ENCODE data around the gene TRIM13.
"Not testable (repeated sequence)": the region's sequence is repeated elsewhere in the genome, so short reads cannot be mapped to it uniquely, and the experiment has no call there.

Gene TRIM13

DNA sequence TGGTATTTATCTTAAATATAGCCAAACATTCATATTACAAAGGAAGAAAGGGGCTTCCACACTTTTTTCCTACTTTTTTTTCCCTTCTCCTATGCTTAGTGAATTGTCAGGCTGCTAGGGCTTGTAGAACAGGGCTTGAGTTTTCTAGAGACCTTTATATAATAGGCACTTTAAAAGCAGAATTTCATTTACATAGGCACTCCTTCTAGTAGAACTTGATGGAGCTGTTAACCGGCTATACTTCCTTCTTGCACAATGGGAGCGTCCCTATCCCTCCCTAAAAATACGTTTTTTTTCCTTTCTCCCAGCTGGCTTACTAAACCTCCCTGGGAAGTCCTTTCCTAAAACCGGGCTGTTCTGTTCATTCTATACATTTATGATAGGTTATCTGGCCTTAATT is 1.1 kb downstream of the TRIM13 start:
- no peak for DNase-seq (ENCODE audit: low read depth, low spot score)

DNA sequence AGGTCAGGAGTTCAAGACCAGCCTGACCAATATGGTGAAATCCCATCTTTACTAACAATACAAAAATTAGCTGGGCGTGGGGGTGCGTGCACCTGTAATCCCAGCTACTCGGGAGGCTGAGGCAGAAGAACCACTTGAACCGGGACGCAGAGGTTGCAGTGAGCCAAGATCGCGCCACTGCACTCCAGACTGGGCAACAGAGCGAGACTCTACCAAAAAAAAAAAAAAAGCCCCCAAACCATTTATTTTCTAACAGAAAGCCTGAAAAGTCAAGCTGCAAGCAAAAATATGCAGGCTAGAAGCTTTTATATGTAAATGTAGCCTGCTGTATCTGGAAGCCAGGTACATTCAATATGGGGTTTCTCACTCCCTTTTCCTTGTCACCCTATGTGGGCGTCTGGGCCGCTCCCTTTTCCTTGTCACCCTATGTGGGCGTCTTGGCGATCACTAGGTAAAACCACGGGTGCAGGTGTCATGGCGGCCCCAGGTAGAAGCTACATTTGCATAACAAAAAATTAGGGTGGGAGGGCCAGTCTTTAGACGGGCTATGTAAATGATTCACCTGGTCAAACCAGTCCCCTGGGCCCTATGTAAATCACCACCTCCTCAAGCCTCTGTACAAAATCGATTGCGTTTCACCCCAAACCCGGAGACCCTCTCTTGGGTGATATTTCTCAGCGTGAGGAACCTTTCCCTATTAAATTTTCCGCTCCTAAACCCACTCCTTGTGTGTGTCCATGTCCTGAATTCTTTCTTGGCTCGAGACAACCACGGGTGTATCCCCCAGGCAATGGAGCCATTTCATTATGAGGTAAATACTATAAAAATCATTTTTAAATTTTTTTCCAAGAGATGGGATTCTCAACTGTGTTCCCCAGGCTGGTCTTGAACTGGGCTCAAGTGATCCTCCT is 2.1 kb downstream of the TRIM13 start:
- DNase-seq (ENCODE audit: low read depth, low spot score): no peak

DNA sequence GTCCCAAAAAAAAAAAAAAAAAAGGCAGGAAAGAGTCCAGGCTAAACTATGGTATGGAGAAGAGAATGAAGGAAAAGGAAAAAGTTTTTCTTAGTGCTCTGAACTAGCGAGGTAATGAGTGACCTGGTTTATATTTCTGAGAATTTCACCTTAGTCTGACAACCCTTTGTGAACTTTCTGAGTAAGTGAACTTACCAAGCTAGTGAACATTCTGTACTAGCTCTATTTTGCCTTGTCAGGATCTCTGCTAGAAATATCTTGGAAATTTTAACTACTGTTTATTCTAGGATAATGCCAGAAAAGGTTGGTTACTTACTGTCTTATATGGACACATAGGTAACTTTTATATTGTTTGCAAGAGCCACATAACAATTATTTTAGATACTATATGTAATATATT is 4.4 kb downstream of the TRIM13 start:
- DNase-seq (ENCODE audit: low read depth, low spot score): no peak

DNA sequence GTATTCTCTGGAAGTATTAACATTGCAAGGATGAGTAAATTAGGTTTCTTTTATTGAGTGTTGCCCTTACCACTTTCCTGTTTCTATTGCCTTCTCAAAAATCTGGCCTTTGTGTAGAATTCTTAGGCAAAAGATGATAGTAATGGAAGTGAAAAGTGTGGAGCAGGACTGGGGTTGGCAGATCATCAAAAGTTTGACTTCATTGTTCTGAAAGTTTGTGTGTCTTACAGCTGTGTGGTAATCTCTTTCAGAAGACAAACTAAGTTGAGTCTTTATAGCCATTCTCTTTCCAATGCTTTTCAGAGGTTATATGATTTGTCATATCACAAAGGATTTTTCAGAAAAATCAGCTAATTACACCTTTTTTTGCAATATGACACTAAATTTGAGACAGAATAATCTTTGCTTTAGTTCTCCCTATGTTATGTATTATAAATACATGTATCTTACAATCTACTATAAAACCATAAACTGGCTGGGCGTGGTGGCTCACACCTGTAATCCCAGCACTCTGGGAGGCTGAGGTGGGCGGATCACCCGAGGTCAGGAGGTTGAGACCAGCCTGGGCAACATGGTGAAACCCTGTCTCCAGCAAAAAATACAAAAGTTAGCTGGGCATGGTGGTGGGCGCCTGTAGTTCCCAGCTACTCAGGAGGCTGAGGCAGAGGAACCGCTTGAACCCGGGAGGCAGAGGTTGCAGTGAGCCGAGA is 9.7 kb downstream of the TRIM13 start:
- DNase-seq (ENCODE audit: low read depth, low spot score): no peak

DNA sequence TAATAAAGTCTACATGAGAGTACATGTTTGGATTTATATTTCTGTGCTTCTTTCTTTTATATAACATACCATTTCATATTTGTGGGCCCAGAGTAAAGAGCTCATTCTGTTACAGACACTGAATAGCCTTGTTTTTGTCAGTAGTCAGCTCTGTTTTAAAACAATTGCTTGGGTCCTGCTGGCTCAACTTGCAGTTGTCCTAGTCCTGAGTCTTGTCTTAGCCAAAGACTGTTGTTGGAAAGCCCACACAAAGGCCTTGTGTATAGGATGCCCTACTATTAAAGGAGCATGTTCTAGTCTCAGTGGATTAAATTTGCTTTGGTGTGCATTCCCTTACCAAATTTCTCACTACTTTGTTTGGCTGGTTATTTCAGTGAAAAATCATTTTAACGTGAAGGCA is 14.6 kb downstream of the TRIM13 start:
- DNase-seq (ENCODE audit: low read depth, low spot score): no peak

DNA sequence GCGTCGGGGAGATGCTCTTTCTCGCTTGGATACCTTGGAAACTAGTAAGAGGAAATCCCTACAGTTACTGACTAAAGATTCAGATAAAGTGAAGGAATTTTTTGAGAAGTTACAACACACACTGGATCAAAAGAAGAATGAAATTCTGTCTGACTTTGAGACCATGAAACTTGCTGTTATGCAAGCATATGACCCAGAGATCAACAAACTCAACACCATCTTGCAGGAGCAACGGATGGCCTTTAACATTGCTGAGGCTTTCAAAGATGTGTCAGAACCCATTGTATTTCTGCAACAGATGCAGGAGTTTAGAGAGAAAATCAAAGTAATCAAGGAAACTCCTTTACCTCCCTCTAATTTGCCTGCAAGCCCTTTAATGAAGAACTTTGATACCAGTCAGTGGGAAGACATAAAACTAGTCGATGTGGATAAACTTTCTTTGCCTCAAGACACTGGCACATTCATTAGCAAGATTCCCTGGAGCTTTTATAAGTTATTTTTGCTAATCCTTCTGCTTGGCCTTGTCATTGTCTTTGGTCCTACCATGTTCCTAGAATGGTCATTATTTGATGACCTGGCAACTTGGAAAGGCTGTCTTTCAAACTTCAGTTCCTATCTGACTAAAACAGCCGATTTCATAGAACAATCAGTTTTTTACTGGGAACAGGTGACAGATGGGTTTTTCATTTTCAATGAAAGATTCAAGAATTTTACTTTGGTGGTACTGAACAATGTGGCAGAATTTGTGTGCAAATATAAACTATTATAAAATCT is 15.7 kb downstream of the TRIM13 start:
- DNase-seq (ENCODE audit: low read depth, low spot score): no peak

DNA sequence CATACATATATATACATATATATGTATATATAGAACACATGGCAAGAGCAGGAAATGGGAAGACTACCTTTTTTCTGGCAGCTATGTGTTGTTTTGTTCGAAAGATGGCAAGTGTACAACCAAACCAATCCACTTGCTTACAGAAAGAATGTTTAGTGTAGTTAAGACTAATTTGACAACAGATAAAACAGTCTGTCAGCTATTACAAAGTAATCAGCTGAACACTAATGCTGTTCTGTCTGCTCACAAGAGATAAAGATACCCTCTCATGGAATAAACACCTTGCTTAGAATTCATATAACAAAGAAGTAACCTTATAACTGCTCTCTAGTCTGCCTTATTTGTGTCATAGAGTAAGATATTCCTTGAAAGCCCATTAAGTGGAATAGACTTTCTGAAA is 17.5 kb downstream of the TRIM13 start:
- no peak for DNase-seq (ENCODE audit: low read depth, low spot score)

DNA sequence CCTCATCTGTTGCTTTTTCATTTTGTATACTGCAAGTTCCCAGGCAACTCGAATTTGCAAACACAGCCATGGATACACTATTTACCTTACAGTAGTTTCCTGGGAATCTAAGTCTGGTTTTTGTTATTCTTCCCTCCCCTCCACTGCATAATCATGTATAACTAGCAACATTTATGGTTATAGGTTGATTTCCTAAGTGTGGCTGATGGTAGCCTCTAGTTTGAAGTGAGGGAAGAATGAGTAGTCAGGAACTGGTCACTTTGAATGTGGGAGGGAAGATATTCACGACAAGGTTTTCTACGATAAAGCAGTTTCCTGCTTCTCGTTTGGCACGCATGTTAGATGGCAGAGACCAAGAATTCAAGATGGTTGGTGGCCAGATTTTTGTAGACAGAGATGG is 18.4 kb downstream of the TRIM13 start, which contains the start of gene KCNRG:
Gene KCNRG, plus strand, starts transcription at position 187 of the 400 bp plus-strand sequence. Its CDS starts 50 bp downstream, at position 237.
- no peak for DNase-seq (ENCODE audit: low read depth, low spot score)

DNA sequence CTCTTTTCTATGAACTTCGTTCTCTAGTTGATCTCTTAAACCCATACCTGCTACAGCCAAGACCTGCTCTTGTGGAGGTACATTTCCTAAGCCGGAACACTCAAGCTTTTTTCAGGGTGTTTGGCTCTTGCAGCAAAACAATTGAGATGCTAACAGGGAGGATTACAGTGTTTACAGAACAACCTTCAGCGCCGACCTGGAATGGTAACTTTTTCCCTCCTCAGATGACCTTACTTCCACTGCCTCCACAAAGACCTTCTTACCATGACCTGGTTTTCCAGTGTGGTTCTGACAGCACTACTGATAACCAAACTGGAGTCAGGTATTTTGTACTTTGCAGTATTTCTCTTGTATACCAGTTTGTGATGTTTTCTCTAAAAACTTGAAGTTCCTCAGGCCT is 18.9 kb downstream of the TRIM13 start:
- DNase-seq (ENCODE audit: low read depth, low spot score): no peak

DNA sequence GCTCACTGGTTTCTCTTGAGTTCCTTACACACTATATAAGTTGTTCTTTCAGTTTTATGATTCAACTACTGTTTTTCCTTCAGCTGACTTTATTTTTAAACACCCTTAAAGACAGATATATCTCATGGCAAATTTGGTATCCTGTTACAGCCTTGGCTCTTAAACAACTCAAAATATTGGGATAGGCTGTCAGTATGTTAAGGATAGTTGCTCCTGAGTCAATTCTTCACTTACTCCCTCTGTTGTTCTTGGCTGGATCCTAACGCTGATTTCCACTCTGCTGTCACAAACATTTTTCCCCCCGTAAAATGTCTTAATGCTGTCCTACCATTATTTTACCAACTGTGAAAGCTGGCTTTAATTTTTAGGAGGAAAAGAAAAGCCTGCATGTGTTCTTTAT is 19.6 kb downstream of the TRIM13 start:
- DNase-seq (ENCODE audit: low read depth, low spot score): no peak

DNA sequence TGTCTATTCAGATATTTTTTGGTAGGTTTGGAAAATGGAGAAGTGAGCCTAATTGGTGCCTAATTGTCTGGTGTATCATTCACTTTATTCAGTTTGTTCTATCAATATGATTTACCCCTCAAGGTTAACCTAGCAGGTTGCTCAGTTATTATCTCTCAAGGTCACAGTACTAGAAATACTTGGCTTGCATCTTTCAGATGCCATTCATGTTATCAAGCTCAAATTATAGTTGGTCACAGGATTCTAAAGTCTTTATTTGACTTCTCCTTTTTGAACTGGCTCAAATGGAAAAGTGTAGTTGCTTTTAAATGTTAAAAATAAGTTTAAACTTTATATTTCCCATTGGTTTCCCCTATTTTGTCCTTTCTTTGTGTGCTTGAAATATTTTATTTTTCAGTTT is 21.0 kb downstream of the TRIM13 start:
- DNase-seq (ENCODE audit: low read depth, low spot score): no peak

DNA sequence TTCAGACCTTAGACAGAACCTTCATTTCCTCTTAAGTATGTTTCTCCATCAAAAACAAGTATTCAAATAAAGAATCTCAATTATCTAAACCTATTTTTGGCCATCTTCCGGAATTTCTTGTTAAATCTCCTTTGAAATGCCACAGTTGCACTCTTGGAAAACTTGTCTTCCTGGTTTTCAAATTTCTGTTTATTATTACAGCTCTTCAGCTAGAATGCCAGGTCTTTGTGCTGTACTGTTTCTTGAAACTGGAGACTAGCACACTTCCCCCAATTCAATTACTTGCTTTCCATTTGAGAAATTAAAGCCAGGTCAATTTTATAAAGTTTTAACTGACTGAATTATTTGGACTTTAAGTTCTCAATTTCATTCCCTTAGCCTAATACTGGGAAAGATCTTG is 28.6 kb downstream of the TRIM13 start:
- DNase-seq (ENCODE audit: low read depth, low spot score): no peak

DNA sequence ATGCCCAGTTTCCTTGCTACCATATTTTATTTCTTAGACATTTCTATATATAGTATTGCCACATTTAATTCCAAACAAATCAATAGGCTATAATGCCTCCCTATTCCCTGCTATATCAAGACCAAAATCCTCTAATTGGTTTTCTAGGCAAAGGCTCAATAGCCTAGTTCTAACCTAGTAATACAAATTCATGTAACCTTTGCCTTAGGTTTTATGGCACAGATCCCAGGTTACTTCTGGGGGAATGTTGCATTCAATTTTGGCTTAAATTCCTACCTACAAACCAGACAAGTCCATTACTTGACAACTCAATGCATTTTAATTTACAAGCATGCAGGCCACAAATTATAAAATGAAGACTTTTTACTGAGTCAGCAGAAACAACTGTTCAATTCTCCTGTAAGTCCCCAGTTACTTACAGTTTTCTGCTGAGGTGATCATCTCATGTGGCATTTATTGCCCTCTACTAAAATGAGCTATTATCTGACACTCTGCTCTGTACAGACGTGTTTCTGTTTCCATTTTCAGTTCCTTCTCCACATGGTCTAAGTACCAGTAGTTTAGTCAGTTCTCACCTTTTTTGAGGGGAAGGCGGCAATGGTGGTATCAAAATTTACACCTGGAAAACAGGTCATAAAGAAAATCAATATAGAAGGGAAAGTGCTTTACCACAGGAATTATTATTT is 30.1 kb downstream of the TRIM13 start:
- no peak for DNase-seq (ENCODE audit: low read depth, low spot score)

DNA sequence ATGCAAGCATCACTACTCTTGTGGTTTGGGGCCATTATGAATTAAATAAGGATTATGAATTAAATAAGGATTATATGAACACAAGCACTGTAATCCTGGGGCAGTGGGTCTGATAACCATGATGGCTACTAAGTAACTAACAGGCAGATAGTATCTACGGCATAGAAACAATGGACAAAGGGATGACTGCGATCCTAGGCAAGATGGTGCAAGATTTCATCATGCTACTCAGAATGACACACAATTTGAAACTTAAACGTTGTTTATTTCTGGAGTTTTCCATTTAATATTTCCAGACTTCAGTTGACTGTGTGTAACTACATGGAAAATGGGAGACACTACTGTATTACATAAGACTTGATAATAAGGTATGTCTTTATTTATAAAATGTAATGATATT is 33.5 kb downstream of the TRIM13 start:
- no peak for DNase-seq (ENCODE audit: low read depth, low spot score)

DNA sequence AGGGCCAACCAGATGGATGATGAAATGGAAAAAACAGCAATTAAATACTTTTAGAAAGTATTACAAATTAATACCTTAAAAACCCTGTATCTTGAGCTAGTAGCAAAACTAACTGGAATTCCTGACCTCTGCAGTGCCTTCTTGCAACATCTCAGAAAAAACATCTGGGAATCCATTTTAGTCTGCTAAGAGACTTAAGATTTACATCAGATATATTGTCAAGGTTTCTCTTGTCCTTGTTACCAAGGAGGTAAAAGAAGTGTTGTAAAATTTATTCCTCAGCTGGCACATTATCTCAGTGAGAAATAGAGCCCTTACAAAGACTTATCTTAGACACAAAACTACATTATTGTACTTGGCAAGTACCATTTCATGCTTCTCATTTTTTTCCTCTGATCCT is 36.9 kb downstream of the TRIM13 start:
- no peak for DNase-seq (ENCODE audit: low read depth, low spot score)

DNA sequence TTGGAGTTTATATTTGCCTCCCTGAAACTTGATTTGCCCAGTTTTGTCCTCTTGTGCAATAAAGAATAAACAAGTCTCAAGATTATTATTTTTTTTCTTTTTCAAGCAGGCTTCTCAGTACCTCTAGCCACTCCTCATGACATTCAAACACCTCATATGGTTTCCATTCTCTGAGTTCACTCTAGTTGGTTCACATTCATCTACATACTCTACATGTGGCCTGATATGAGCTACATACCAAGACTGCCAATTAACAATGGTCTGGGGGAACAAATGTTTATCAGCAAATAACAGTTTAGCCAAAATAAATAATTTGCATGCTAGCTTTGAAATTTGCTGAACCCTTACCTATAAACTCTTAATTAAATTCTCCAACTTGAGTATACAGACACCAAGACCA is 40.9 kb downstream of the TRIM13 start:
- DNase-seq (ENCODE audit: low read depth, low spot score): no peak

DNA sequence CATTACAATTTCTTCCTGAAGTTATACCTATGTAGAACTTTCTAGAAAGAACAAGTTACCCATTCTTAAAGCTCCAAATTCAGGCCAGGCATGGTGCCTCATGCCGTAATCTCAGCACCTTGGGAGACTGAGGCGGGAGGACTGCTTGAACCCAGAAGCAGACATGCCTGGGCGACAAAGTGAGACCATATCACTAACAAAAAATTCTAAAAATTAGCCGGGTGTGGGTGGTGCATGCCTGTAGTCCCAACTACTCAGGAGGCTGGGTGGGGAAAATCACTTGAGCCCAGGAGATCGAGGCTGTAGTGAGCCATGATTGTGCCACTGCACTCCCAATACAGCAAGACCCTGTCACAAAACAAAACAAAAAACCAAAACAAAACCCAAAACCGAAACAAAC is 41.4 kb downstream of the TRIM13 start:
- DNase-seq (ENCODE audit: low read depth, low spot score): no peak

DNA sequence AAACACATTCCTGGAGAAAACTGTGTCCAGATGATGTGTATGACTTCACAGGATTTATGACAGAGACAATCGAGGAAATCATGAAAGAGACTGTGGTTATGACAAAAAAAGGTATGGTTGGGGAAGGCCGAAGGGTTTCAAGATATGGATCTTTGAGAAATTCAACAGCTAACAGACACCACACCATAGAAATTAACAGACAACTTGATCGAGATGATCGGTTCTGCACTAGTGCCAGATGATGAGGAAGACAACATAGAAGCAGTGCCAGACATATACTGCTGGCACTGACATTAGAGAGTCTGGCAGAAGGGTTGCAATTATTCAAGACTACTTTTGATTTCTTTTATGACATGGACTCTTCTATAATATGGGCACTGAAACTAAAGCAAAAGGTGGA is 55.6 kb downstream of the TRIM13 start:
- DNase-seq (ENCODE audit: low read depth, low spot score): no peak

DNA sequence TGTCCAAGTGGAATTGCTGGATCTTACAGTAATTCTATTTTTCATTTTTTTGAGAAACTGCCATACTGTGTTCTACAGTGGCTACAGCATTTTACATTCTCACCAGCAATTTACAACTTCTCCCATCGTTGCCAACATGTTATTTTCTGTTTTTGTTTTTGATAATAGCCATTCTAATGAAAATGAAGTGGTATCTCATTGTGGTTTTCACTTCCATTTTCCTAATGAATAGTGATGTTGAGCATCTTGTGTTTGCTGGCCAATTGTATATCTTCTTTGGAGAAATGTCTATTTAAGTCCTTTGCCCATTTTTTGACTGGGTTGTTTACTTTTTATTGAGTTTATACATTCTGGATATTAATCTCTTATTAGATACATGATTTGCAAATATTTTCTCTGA is 57.0 kb downstream of the TRIM13 start:
- no peak for DNase-seq (ENCODE audit: low read depth, low spot score)

DNA sequence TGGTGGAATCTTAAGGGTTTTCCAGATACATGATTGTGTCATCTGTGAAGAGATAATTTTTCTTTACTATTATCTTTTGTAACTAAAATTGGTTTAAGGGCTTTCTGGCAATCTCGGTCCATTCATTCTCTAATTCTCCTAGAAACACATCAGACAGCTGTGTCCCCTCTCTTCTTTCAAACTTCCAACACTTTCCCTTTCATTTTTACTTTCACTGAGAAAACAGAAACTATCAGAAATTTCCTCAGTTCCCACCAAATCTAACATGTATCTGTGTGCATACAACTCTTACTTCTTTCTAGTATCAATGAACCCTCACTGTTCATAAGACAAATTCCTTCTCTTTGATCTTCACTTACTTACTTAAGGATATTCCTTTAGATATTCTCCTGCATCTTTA is 58.6 kb downstream of the TRIM13 start:
- DNase-seq (ENCODE audit: low read depth, low spot score): no peak

DNA sequence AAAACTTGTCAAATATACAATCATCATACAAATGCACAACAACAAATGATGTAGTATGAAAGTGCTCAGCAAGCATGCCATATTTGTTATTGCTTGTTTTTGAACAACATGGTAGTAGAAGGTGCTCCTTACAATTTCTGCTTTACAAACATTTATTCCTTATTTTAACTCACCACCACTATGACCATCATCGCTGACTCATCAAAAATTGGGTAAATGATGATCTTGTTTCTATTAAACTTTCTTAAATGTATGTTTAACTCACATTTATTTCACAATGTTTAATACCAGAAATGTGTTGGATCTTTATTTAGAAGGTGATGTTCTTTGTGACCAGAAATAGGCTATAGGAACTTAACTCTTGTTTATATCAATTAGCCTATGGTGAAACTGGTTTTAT is 63.9 kb downstream of the TRIM13 start:
- no peak for DNase-seq (ENCODE audit: low read depth, low spot score)

DNA sequence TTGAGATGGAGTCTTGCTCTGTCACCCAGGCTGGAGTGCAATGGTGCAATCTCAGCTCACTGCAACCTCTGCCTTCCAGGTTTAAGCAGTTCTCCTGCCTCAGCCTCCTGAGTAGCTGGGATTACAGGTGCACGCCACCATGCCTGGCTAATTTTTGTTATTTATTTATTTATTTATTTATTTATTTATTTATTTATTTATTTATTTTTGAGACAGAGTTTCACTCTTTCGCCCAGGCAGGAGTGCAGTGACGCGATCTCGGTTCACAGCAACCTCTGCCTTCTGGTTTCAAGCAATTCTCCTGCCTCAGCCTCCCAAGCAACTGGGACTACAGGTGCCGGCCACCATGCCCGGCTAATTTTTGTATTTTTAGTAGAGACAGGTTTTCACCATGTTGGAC is 65.5 kb downstream of the TRIM13 start:
- not testable (repeated sequence) for DNase-seq (ENCODE audit: low read depth, low spot score)
